ENCODE results near the gene HEG1. TPM values are rescaled to one million over a fixed set of nuclear protein-coding genes. Genes with fewer than 3 reads are reported as not detected.

The HEG1 gene
- total RNA-seq, 6 experiments from 2014 or later, result 3.5 to 14.9 (median 10.8) TPM

GRCh38 chr3:125013095-125013494, 42.7 kb downstream of the HEG1 start:
- intact Hi-C loops (cut with DNase I), result loop anchor here (1.0 to 10.0 kb wide), 2 partner anchors 23 to 422 kb away; no protein-coding TSS in a partner anchor
- no peak overlapping the region for H3K27ac ChIP-seq
- H3K36me3 ChIP-seq, result peaks cover 0 to 15% (median 2%) of the 10 kb centered on the region in 4 donors
- H3K4me1 ChIP-seq, result peaks cover 0 to 28% (median 9%) of the 10 kb centered on the region in 4 donors
- no peak overlapping the region for H3K4me3 ChIP-seq
- TF ChIP-seq CTCF (IDR thresholded peaks at IDR 0.05) (no peak), POLR2A (IDR thresholded peaks at IDR 0.05) (no peak)
- 88% methylated on average over 1 of the region's 1 CpG for WGBS (ENCODE audit: insufficient coverage, low coverage, low lambda C conversion rate, missing lambda C conversion rate)
- H3K9me3 ChIP-seq, result no peaks in the 10 kb centered on the region
- no peaks in the 10 kb centered on the region for H3K27me3 ChIP-seq
- no peak for DNase-seq
- no peak for ATAC-seq

- Histone ChIP-seq H3K4me3 (no peak overlapping the region), H3K27me3 (no peaks in the 10 kb centered on the region), H3K4me1 (peaks cover 0 to 28% (median 9%) of the 10 kb centered on the region in 4 donors), H3K27ac (no peak overlapping the region), H3K36me3 (peaks cover 0 to 15% (median 2%) of the 10 kb centered on the region in 4 donors), H3K9me3 (no peaks in the 10 kb centered on the region)
- ATAC-seq (no peak), DNase-seq (no peak)
- WGBS (ENCODE audit: insufficient coverage, low coverage, low lambda C conversion rate, missing lambda C conversion rate), result 89% methylated on average over 7 of the region's 7 CpGs
- intact Hi-C loops (cut with DNase I), result loop anchor here in 1 of 2 donors (10.0 kb wide), 1 partner anchor 423 kb away; no protein-coding TSS in a partner anchor
- no peak for TF ChIP-seq POLR2A (IDR thresholded peaks at IDR 0.05)
- TF ChIP-seq CTCF (IDR thresholded peaks at IDR 0.05), result no peak
Measured at GRCh38 chr3:125011941-125012340, 43.9 kb downstream of the HEG1 start.

DNA sequence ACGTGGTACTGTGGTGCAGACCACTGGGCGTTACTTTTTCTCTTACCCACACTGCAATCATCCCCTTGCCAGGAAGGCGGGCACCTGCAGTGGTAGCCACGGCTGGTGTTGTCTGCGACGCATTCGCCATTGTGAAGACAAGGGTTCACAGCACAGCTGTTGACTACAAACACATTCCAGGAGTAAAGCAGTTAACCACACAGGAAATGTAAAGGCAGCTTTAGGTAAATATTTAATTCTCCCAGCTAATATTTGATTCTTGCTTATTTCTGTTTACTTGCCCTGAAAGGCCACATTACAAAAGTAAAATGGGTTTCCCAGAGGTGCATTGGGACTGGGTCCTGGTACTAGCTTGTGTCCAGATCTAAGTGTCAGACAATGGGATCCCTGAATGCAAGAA, 45.4 kb downstream of the HEG1 start:
- TF ChIP-seq POLR2A (IDR thresholded peaks at IDR 0.05) (no peak), CTCF (IDR thresholded peaks at IDR 0.05) (no peak)
- DNase-seq (no peak), ATAC-seq (peak; percentile 80 to 90 (median 85))
- no peaks in the 10 kb centered on the region for H3K27me3 ChIP-seq
- H3K4me3 ChIP-seq, result no peak overlapping the region
- intact Hi-C loops (cut with DNase I), result loop anchor here in 1 of 2 donors (10.0 kb wide), 1 partner anchor 424 kb away; no protein-coding TSS in a partner anchor
- no peaks in the 10 kb centered on the region for H3K9me3 ChIP-seq
- peaks cover 0 to 15% (median 2%) of the 10 kb centered on the region in 4 donors for H3K36me3 ChIP-seq
- peaks cover 0 to 28% (median 9%) of the 10 kb centered on the region in 4 donors for H3K4me1 ChIP-seq
- no peak overlapping the region for H3K27ac ChIP-seq
- 26% methylated on average over 6 of the region's 7 CpGs for WGBS (ENCODE audit: insufficient coverage, low coverage, low lambda C conversion rate, missing lambda C conversion rate)

GRCh38 chr3:125008766-125009165, 47.0 kb downstream of the HEG1 start:
- Histone ChIP-seq H3K27me3 (no peaks in the 10 kb centered on the region), H3K4me1 (peaks cover 0 to 28% (median 9%) of the 10 kb centered on the region in 4 donors), H3K9me3 (no peaks in the 10 kb centered on the region), H3K4me3 (no peak overlapping the region), H3K36me3 (peaks cover 0 to 15% (median 2%) of the 10 kb centered on the region in 4 donors), H3K27ac (no peak overlapping the region)
- intact Hi-C loops (cut with DNase I), result no loop called here
- no peak for TF ChIP-seq CTCF (IDR thresholded peaks at IDR 0.05)
- no peak for TF ChIP-seq POLR2A (IDR thresholded peaks at IDR 0.05)
- DNase-seq (peak in 1 of 3 donors; percentile 57), ATAC-seq (peak in 3 of 4 donors; percentile 39 to 44 (median 41))
- WGBS (ENCODE audit: insufficient coverage, low coverage, low lambda C conversion rate, missing lambda C conversion rate), result 41% methylated on average over 4 of the region's 4 CpGs
